Endothelial cell of umbilical vein (primary cell): Measurements from ENCODE around the gene TTYH2. TPM values are rescaled to one million over a fixed set of nuclear protein-coding genes. Genes with fewer than 3 reads are reported as not detected.

Experiments
- BruUV-seq: library from RNA; stranded (reverse); fragments of 400-500 nt; replicated peaks from 2 replicates; lab custom pipeline; 2021; lab: Mats Ljungman, UMichigan
- CTCF ChIA-PET: fragments of 300-600, 350-600 bp; sonication (Branson Sonifier 250); formaldehyde crosslinking; loops from one replicate; lab custom pipeline; 2021; ENCODE audit warnings: antibody characterized with exemption, inconsistent platforms; lab: Charles Lee
- POLR2A ChIA-PET: fragments of 300-600, 350-600 bp; sonication (Branson Sonifier 250); formaldehyde crosslinking; loops from one replicate; lab custom pipeline; 2021; ENCODE audit warnings: antibody characterized with exemption, inconsistent platforms; lab: Charles Lee
- DNase-seq: peaks from one replicate; pipeline ENCODE4 v3.0.0-alpha.2; 2011; ENCODE audit warnings: low read depth, low spot score
- FAIRE-seq: peaks from 2 replicates; lab custom pipeline; 2011; peaks lifted over from hg19 to GRCh38; lab: Jason Lieb, UNC
- H2AFZ ChIP-seq: 2 replicates; pipeline ENCODE4 v1.6.0; 2012; ENCODE audit warnings: low read depth, low read length, control low read depth, inconsistent platforms
- H3K27ac ChIP-seq: 2 replicates; pipeline ENCODE4 v1.5.1; 2011; ENCODE audit warnings: low read depth, mild to moderate bottlenecking, control low read depth, low read length, moderate library complexity; ENCODE audit not compliant: insufficient read depth
- H3K27me3 ChIP-seq, 2 experiments: 2 replicates each; pipeline versions ENCODE4 v1.6.0 to v1.6.1; 2011; ENCODE audit warnings: low read length in 2 of 2, mixed read lengths in 1 of 2; ENCODE audit not compliant: control insufficient read depth in 2 of 2, insufficient read depth in 2 of 2
- H3K36me3 ChIP-seq, 2 experiments: 2 replicates in 1 of 2; 3 replicates in 1 of 2; pipeline ENCODE4 v1.5.1; 2011; ENCODE audit warnings: low read length in 2 of 2, mild to moderate bottlenecking in 1 of 2, moderate library complexity in 1 of 2; ENCODE audit not compliant: control insufficient read depth in 2 of 2, insufficient read depth in 2 of 2; ENCODE audit errors: extremely low read depth in 1 of 2
- H3K4me1 ChIP-seq: 3 replicates; pipeline ENCODE4 v1.5.1; 2011; ENCODE audit warnings: mild to moderate bottlenecking, low read length; ENCODE audit not compliant: control insufficient read depth, insufficient read depth; ENCODE audit errors: extremely low read depth
- H3K4me2 ChIP-seq: 2 replicates; pipeline ENCODE4 v1.6.1; 2011; ENCODE audit warnings: low read length, control low read depth, mixed read lengths; ENCODE audit not compliant: insufficient read depth
- H3K4me3 ChIP-seq, 3 experiments: fragments of 200-600 bp in 1 of 3; sonication (generic), shearing (Covaris generic) in 1 of 3; replicated peaks in 1 of 3; 2 replicates each; pipeline ENCODE4 v1.5.1; 2011 to 2016; ENCODE audit warnings: control low read depth in 3 of 3, low read length in 3 of 3, mild to moderate bottlenecking in 2 of 3, inconsistent platforms in 1 of 3, low read depth in 1 of 3, moderate library complexity in 1 of 3; ENCODE audit not compliant: insufficient read depth in 1 of 3
- H3K79me2 ChIP-seq: 2 replicates; pipeline ENCODE4 v1.6.0; 2012; ENCODE audit warnings: low read length, inconsistent platforms; ENCODE audit not compliant: control insufficient read depth, insufficient read depth
- H3K9ac ChIP-seq: replicated peaks from 2 replicates; pipeline ENCODE3; 2011; ENCODE audit warnings: low read length, control low read depth; ENCODE audit not compliant: insufficient read depth; ENCODE audit errors: extremely low read depth
- H3K9me1 ChIP-seq: replicated peaks from 3 replicates; pipeline ENCODE4 v1.6.0; 2011; ENCODE audit warnings: mild to moderate bottlenecking, low read length; ENCODE audit not compliant: control insufficient read depth, insufficient read depth; ENCODE audit errors: extremely low read depth
- H3K9me3 ChIP-seq: replicated peaks from 2 replicates; pipeline ENCODE4 v1.5.1; 2012; ENCODE audit warnings: low read length, inconsistent platforms; ENCODE audit not compliant: control insufficient read depth, insufficient read depth
- H4K20me1 ChIP-seq: replicated peaks from 2 replicates; pipeline ENCODE3; 2011; ENCODE audit warnings: mild to moderate bottlenecking, low read length; ENCODE audit not compliant: control insufficient read depth, insufficient read depth; ENCODE audit errors: extremely low read depth
- EZH2 ChIP-seq: IDR thresholded peaks from 2 replicates; pipeline ENCODE4 v1.6.1; 2012; ENCODE audit warnings: borderline replicate concordance, low read depth, mild to moderate bottlenecking, moderate library complexity, low read length, inconsistent platforms; ENCODE audit not compliant: severe bottlenecking
- FOS ChIP-seq: IDR thresholded peaks from 2 replicates; pipeline ENCODE4 v1.6.1; 2011; ENCODE audit warnings: mild to moderate bottlenecking, low read length, moderate library complexity, borderline replicate concordance; ENCODE audit not compliant: insufficient read depth
- GATA2 ChIP-seq: IDR thresholded peaks from 2 replicates; pipeline ENCODE4 v1.7.0; 2011; ENCODE audit warnings: low read depth, mild to moderate bottlenecking, moderate library complexity, mixed read lengths, low read length; ENCODE audit not compliant: insufficient read length, insufficient read depth
- JUN ChIP-seq: IDR thresholded peaks from 2 replicates; pipeline ENCODE4 v1.6.1; 2011; ENCODE audit warnings: borderline replicate concordance, low read depth; ENCODE audit not compliant: insufficient read length, insufficient read depth
- MYC ChIP-seq: IDR thresholded peaks from one replicate; pipeline ENCODE4 v1.6.1; 2011; ENCODE audit warnings: mild to moderate bottlenecking, low read depth, low read length
- POLR2A ChIP-seq: IDR thresholded peaks from 2 replicates; pipeline ENCODE4 v1.6.1; 2012; ENCODE audit warnings: low read depth, mild to moderate bottlenecking, control low read depth, low read length
- POLR2AphosphoS5 ChIP-seq: IDR thresholded peaks from 2 replicates; pipeline ENCODE4 v1.6.1; 2012; ENCODE audit warnings: low read depth, mild to moderate bottlenecking, control low read depth, low read length, moderate library complexity; ENCODE audit not compliant: insufficient read depth
- dilution Hi-C: fragments of 300-500 bp; cut with MboI; formaldehyde crosslinking; loops from one replicate; pipeline ENCODE4 v1.15.0; 2019; ENCODE audit warnings: low sequenced_read_pairs; ENCODE audit not compliant: extremely low pct_ligation_motif_present
- intact Hi-C: fragments of 100-400 bp; cut with micrococcal nuclease; formaldehyde crosslinking; loops from one replicate; pipeline ENCODE4 v1.10.0; 2022
- polyA plus RNA-seq, 4 experiments: library from polyadenylated mRNA; depleted of rRNA in 3 of 4; stranded (reverse) in 3 of 4; unstranded in 1 of 4; fragments of >200 nt; gene quantifications; 2 replicates each; pipeline versions ENCODE4 v1.2.1 to v1.2.3, GENCODE V29; 2011 to 2012; ENCODE audit warnings: missing spikeins in 1 of 4
- total RNA-seq: library from RNA; stranded (reverse); gene quantifications from 2 replicates; pipeline ENCODE4 v1.2.3, GENCODE V29; 2021
- TF ChIP-seq, protein P1 (sequence below), 2 donors: IDR thresholded peaks; 1 replicate in 1 of 2; 2 replicates in 1 of 2; pipeline ENCODE4 v1.5.1; 2011; ENCODE audit warnings: low read length in 2 of 2, mild to moderate bottlenecking in 2 of 2, moderate library complexity in 2 of 2, control low read depth in 1 of 2, inconsistent platforms in 1 of 2, low read depth in 1 of 2; ENCODE audit not compliant: insufficient read depth in 1 of 2; ENCODE audit errors: extremely low read depth in 1 of 2
- TF ChIP-seq, protein P2 (sequence below): IDR thresholded peaks from 2 replicates; pipeline ENCODE4 v1.6.1; 2011; ENCODE audit not compliant: insufficient read depth, insufficient read length

Gene TTYH2
- total and polyA plus RNA-seq, 2 donors (not counting 3 experiments of a cell fraction or from before 2014, with no cell fraction given): 0.75 to 2.0 TPM

DNA sequence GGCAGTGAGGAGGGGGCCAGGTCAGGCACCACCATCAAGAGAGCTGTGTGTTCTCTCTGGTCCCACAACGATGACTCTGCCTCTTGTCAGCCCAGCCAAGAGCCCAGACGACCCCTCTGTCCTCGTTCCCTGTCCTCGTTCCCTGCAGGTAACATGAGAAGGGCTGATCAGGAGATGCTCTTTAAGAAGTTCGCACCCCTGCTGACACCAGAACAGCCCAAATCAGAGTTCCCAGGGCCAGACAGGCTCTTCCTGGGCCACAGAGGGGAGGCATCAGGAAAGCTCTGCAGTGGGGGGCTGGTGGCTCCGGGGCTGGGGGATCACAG lies 47.1 kb downstream of the TTYH2 start:
- Histone ChIP-seq H2AFZ (no peak overlapping the region), H3K27ac (no peak overlapping the region), H3K9me1 (no peaks in the 10 kb centered on the region), H3K36me3 (no peaks in the 10 kb centered on the region), H3K4me1 (no peaks in the 10 kb centered on the region), H3K27me3 (no peaks in the 10 kb centered on the region), H4K20me1 (no peaks in the 10 kb centered on the region), H3K9me3 (no peaks in the 10 kb centered on the region), H3K4me2 (no peak overlapping the region), H3K9ac (no peak overlapping the region), H3K79me2 (no peaks in the 10 kb centered on the region), H3K4me3 (no peak overlapping the region)
- FAIRE-seq (no peak), DNase-seq (no peak)
- dilution Hi-C loops: no loop called here
- intact Hi-C loops: no loop called here
- BruUV-seq: no TSS peak
- CTCF ChIA-PET: no interaction called here
- TF ChIP-seq, protein P1, sequence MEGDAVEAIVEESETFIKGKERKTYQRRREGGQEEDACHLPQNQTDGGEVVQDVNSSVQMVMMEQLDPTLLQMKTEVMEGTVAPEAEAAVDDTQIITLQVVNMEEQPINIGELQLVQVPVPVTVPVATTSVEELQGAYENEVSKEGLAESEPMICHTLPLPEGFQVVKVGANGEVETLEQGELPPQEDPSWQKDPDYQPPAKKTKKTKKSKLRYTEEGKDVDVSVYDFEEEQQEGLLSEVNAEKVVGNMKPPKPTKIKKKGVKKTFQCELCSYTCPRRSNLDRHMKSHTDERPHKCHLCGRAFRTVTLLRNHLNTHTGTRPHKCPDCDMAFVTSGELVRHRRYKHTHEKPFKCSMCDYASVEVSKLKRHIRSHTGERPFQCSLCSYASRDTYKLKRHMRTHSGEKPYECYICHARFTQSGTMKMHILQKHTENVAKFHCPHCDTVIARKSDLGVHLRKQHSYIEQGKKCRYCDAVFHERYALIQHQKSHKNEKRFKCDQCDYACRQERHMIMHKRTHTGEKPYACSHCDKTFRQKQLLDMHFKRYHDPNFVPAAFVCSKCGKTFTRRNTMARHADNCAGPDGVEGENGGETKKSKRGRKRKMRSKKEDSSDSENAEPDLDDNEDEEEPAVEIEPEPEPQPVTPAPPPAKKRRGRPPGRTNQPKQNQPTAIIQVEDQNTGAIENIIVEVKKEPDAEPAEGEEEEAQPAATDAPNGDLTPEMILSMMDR (IDR thresholded peaks at IDR 0.05; ENCODE audit: extremely low read depth in 1 of 2, insufficient read depth in 1 of 2, low read depth in 1 of 2, low read length in 2 of 2): no peak
- TF ChIP-seq POLR2AphosphoS5 (no peak), MYC (no peak), EZH2 (no peak), JUN (no peak), FOS (no peak), POLR2A (no peak), GATA2 (no peak)
- TF ChIP-seq, protein P2, sequence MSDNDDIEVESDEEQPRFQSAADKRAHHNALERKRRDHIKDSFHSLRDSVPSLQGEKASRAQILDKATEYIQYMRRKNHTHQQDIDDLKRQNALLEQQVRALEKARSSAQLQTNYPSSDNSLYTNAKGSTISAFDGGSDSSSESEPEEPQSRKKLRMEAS: no peak
- POLR2A ChIA-PET: no interaction called here
